ENCODE measurements around the gene BAHCC1.

The BAHCC1 gene

GRCh38 chr17:81470944-81471817 lies 75.9 kb downstream of the BAHCC1 start:
- no peak for DNase-seq (ENCODE audit: low spot score)
- Mint-ChIP-seq H3K4me1 (ENCODE audit: low read depth) (no peaks in the 10 kb centered on the region), H3K27ac (no peak overlapping the region), H3K36me3 (ENCODE audit: low read depth) (no peaks in the 10 kb centered on the region), H3K9me3 (no peaks in the 10 kb centered on the region), H3K27me3 (ENCODE audit: low read depth) (no peaks in the 10 kb centered on the region), H3K4me3 (no peak overlapping the region)

- Mint-ChIP-seq H3K4me3 (no peak overlapping the region), H3K27ac (no peak overlapping the region)
These were observed 76.7 kb downstream of the BAHCC1 start for GRCh38 chr17:81471818-81472456.

GRCh38 chr17:81473019-81473418 lies 77.8 kb downstream of the BAHCC1 start:
- no peaks in the 10 kb centered on the region for H3K27me3 Mint-ChIP-seq (ENCODE audit: low read depth)
- H3K9me3 Mint-ChIP-seq, result no peaks in the 10 kb centered on the region
- H3K36me3 Mint-ChIP-seq (ENCODE audit: low read depth), result no peaks in the 10 kb centered on the region
- H3K4me1 Mint-ChIP-seq (ENCODE audit: low read depth), result no peaks in the 10 kb centered on the region
- DNase-seq (ENCODE audit: low spot score), result no peak
- no peak overlapping the region for H3K27ac Mint-ChIP-seq
- no peak overlapping the region for H3K4me3 Mint-ChIP-seq

More at GRCh38 chr17:81471818-81472456, 76.7 kb downstream of the BAHCC1 start:
- no peak for DNase-seq (ENCODE audit: low spot score)
- Mint-ChIP-seq H3K4me1 (ENCODE audit: low read depth) (no peaks in the 10 kb centered on the region), H3K9me3 (no peaks in the 10 kb centered on the region), H3K27me3 (ENCODE audit: low read depth) (no peaks in the 10 kb centered on the region), H3K36me3 (ENCODE audit: low read depth) (no peaks in the 10 kb centered on the region)

- no peaks in the 10 kb centered on the region for H3K9me3 Mint-ChIP-seq
- H3K27ac Mint-ChIP-seq, result no peak overlapping the region
- H3K27me3 Mint-ChIP-seq (ENCODE audit: low read depth), result peaks cover 6% of the 10 kb centered on the region
- no peaks in the 10 kb centered on the region for H3K36me3 Mint-ChIP-seq (ENCODE audit: low read depth)
- H3K4me3 Mint-ChIP-seq, result no peak overlapping the region
- no peaks in the 10 kb centered on the region for H3K4me1 Mint-ChIP-seq (ENCODE audit: low read depth)
- no peak for DNase-seq (ENCODE audit: low spot score)
These were observed 79.7 kb downstream of the BAHCC1 start for GRCh38 chr17:81474958-81475357.

GRCh38 chr17:81476097-81476496 lies 80.8 kb downstream of the BAHCC1 start:
- H3K9me3 Mint-ChIP-seq, result no peaks in the 10 kb centered on the region
- no peak for DNase-seq (ENCODE audit: low spot score)
- H3K4me1 Mint-ChIP-seq (ENCODE audit: low read depth), result no peaks in the 10 kb centered on the region
- no peaks in the 10 kb centered on the region for H3K36me3 Mint-ChIP-seq (ENCODE audit: low read depth)
- no peak overlapping the region for H3K4me3 Mint-ChIP-seq
- no peak overlapping the region for H3K27ac Mint-ChIP-seq
- H3K27me3 Mint-ChIP-seq (ENCODE audit: low read depth), result peaks cover 14% of the 10 kb centered on the region

GRCh38 chr17:81476635-81477034 lies 81.4 kb downstream of the BAHCC1 start:
- Mint-ChIP-seq H3K27ac (no peak overlapping the region), H3K4me3 (no peak overlapping the region), H3K9me3 (no peaks in the 10 kb centered on the region), H3K27me3 (ENCODE audit: low read depth) (peaks cover 15% of the 10 kb centered on the region), H3K4me1 (ENCODE audit: low read depth) (no peaks in the 10 kb centered on the region), H3K36me3 (ENCODE audit: low read depth) (no peaks in the 10 kb centered on the region)
- DNase-seq (ENCODE audit: low spot score), result no peak

- no peak overlapping the region for H3K4me3 Mint-ChIP-seq
- H3K4me1 Mint-ChIP-seq (ENCODE audit: low read depth), result no peaks in the 10 kb centered on the region
- peaks cover 20% of the 10 kb centered on the region for H3K27me3 Mint-ChIP-seq (ENCODE audit: low read depth)
- DNase-seq (ENCODE audit: low spot score), result no peak
- no peak overlapping the region for H3K27ac Mint-ChIP-seq
- no peaks in the 10 kb centered on the region for H3K9me3 Mint-ChIP-seq
- no peaks in the 10 kb centered on the region for H3K36me3 Mint-ChIP-seq (ENCODE audit: low read depth)
These were observed 81.9 kb downstream of the BAHCC1 start for GRCh38 chr17:81477173-81477572.

- Mint-ChIP-seq H3K9me3 (no peaks in the 10 kb centered on the region), H3K36me3 (ENCODE audit: low read depth) (no peaks in the 10 kb centered on the region), H3K27me3 (ENCODE audit: low read depth) (peaks cover 30% of the 10 kb centered on the region), H3K4me1 (ENCODE audit: low read depth) (peaks cover 2% of the 10 kb centered on the region), H3K4me3 (no peak overlapping the region), H3K27ac (no peak overlapping the region)
- no peak for DNase-seq (ENCODE audit: low spot score)
These were observed 82.9 kb downstream of the BAHCC1 start for GRCh38 chr17:81478119-81478518.

GRCh38 chr17:81479175-81480071 lies 84.2 kb downstream of the BAHCC1 start:
- peaks cover 2% of the 10 kb centered on the region for H3K4me1 Mint-ChIP-seq (ENCODE audit: low read depth)
- H3K9me3 Mint-ChIP-seq, result no peaks in the 10 kb centered on the region
- no peak overlapping the region for H3K4me3 Mint-ChIP-seq
- H3K27ac Mint-ChIP-seq, result no peak overlapping the region
- no peaks in the 10 kb centered on the region for H3K36me3 Mint-ChIP-seq (ENCODE audit: low read depth)
- peaks cover 30% of the 10 kb centered on the region for H3K27me3 Mint-ChIP-seq (ENCODE audit: low read depth)
- no peak for DNase-seq (ENCODE audit: low spot score)

- Mint-ChIP-seq H3K4me1 (ENCODE audit: low read depth) (peaks cover 2% of the 10 kb centered on the region), H3K4me3 (no peak overlapping the region), H3K27ac (no peak overlapping the region), H3K27me3 (ENCODE audit: low read depth) (peaks cover 30% of the 10 kb centered on the region), H3K36me3 (ENCODE audit: low read depth) (no peaks in the 10 kb centered on the region), H3K9me3 (no peaks in the 10 kb centered on the region)
- DNase-seq (ENCODE audit: low spot score), result no peak
These were observed 85.1 kb downstream of the BAHCC1 start for GRCh38 chr17:81480140-81481072.

GRCh38 chr17:81481073-81481799 lies 86.0 kb downstream of the BAHCC1 start:
- Mint-ChIP-seq H3K9me3 (no peaks in the 10 kb centered on the region), H3K27me3 (ENCODE audit: low read depth) (peaks cover 30% of the 10 kb centered on the region), H3K4me3 (peak overlapping the region; percentile 64), H3K4me1 (ENCODE audit: low read depth) (peaks cover 6% of the 10 kb centered on the region), H3K27ac (no peak overlapping the region), H3K36me3 (ENCODE audit: low read depth) (no peaks in the 10 kb centered on the region)
- peak; percentile 57 for DNase-seq (ENCODE audit: low spot score)

- Mint-ChIP-seq H3K4me3 (peak overlapping the region; percentile 64), H3K9me3 (no peaks in the 10 kb centered on the region), H3K4me1 (ENCODE audit: low read depth) (peaks cover 8% of the 10 kb centered on the region), H3K27ac (no peak overlapping the region), H3K36me3 (ENCODE audit: low read depth) (no peaks in the 10 kb centered on the region), H3K27me3 (ENCODE audit: low read depth) (peaks cover 30% of the 10 kb centered on the region)
- no peak for DNase-seq (ENCODE audit: low spot score)
These were observed 86.7 kb downstream of the BAHCC1 start for GRCh38 chr17:81481815-81482505.

Data from T-helper 2 cell treated with Interferon-gamma antibody and Interleukin-4, amounts not matched to agents 5 μg/mL and 100 μg/mL, for 36 hours (primary cell).